HL-60/S4 (cell line): ENCODE measurements around the gene DIP2C.
"Not testable (repeated sequence)": the region's sequence is repeated elsewhere in the genome, so short reads cannot be mapped to it uniquely, and the experiment has no call there.

Experiments
- in situ Hi-C: fragments of 300-500 bp; cut with MboI; formaldehyde crosslinking; loops from 2 replicates; pipeline ENCODE4 v1.14.3; 2022; ENCODE audit warnings: low sequenced_read_pairs

DIP2C gene

GRCh38 chr10:641149-642010, 48.1 kb downstream of the DIP2C start:
- in situ Hi-C loops = no loop called here

- in situ Hi-C loops = no loop called here
Measured at GRCh38 chr10:640673-641045, 48.8 kb downstream of the DIP2C start.

GRCh38 chr10:639751-640672, 49.5 kb downstream of the DIP2C start:
- in situ Hi-C loops = no loop called here

GRCh38 chr10:639001-639750, 50.3 kb downstream of the DIP2C start:
- in situ Hi-C loops = no loop called here

- in situ Hi-C loops = no loop called here
Measured at GRCh38 chr10:637771-638195, 51.7 kb downstream of the DIP2C start.

GRCh38 chr10:637221-637620, 52.2 kb downstream of the DIP2C start:
- in situ Hi-C loops = no loop called here

GRCh38 chr10:636769-637168, 52.7 kb downstream of the DIP2C start:
- in situ Hi-C loops = no loop called here

- in situ Hi-C loops = no loop called here
Measured at GRCh38 chr10:636016-636730, 53.3 kb downstream of the DIP2C start.

- in situ Hi-C loops = no loop called here
Measured at GRCh38 chr10:635088-635861, 54.2 kb downstream of the DIP2C start.

- in situ Hi-C loops = no loop called here
Measured at GRCh38 chr10:634256-634655, 55.2 kb downstream of the DIP2C start.

GRCh38 chr10:633279-634245, 55.9 kb downstream of the DIP2C start:
- in situ Hi-C loops = no loop called here

GRCh38 chr10:632807-633177, 56.7 kb downstream of the DIP2C start:
- in situ Hi-C loops = not testable (repeated sequence)

- in situ Hi-C loops = not testable (repeated sequence)
Measured at GRCh38 chr10:632155-632806, 57.2 kb downstream of the DIP2C start.

GRCh38 chr10:631266-631665, 58.2 kb downstream of the DIP2C start:
- in situ Hi-C loops = no loop called here

- in situ Hi-C loops = no loop called here
Measured at GRCh38 chr10:630581-631073, 58.8 kb downstream of the DIP2C start.

GRCh38 chr10:629186-629998, 60.1 kb downstream of the DIP2C start:
- in situ Hi-C loops = no loop called here

GRCh38 chr10:628386-629045, 61.0 kb downstream of the DIP2C start:
- in situ Hi-C loops = no loop called here
